ENCODE results near the gene C1GALT1C1L.

The C1GALT1C1L gene
- long read RNA-seq = 0 reads

- TF ChIP-seq GABPA (IDR thresholded peaks at IDR 0.05; ENCODE audit: low read depth) = no peak
- TF ChIP-seq REST (IDR thresholded peaks at IDR 0.05; ENCODE audit: insufficient replicate concordance, low read depth) = no peak
- TF ChIP-seq POLR2AphosphoS5 (IDR thresholded peaks at IDR 0.05; ENCODE audit: low read depth) = no peak
- TF ChIP-seq CTCF (IDR thresholded peaks at IDR 0.05; ENCODE audit: insufficient read depth, low read length) = no peak
- TF ChIP-seq SPI1 (IDR thresholded peaks at IDR 0.05; ENCODE audit: borderline replicate concordance, low read depth) = no peak
- DNase-seq (ENCODE audit: low read depth in 1 of 2, low spot score in 1 of 2) = peak in 1 of 2 experiments; percentile 10
- Histone ChIP-seq H3K4me3 (replicated peaks; ENCODE audit: insufficient read depth, low read length) (peak within 1 kb of the TSS; percentile 7; the same call in 1 of the 2 replicates), H3K27ac (replicated peaks) (no peak within 1 kb of the TSS), H3K27me3 (ENCODE audit: insufficient read depth, poor library complexity, severe bottlenecking) (no peaks in the 10 kb centered on the region)
Observed at GRCh38 chr2:43676322-43677050, at the start of gene C1GALT1C1L. C1GALT1C1L (minus strand) TSS chr2:43676429; CDS start chr2:43676322, 107 bp downstream.

- Histone ChIP-seq H3K27me3 (ENCODE audit: insufficient read depth, poor library complexity, severe bottlenecking) (peaks cover 7% of the 10 kb centered on the region), H3K27ac (replicated peaks) (no peak overlapping the region)
Observed at GRCh38 chr2:43725711-43726246, 49.5 kb upstream of the C1GALT1C1L start.

More at GRCh38 chr2:43725711-43726246, 49.5 kb upstream of the C1GALT1C1L start:
- H3K4me3 ChIP-seq (replicated peaks; ENCODE audit: insufficient read depth, low read length) = no peak overlapping the region
- TF ChIP-seq SPI1 (IDR thresholded peaks at IDR 0.05; ENCODE audit: borderline replicate concordance, low read depth) (no peak), GABPA (IDR thresholded peaks at IDR 0.05; ENCODE audit: low read depth) (no peak), CTCF (IDR thresholded peaks at IDR 0.05; ENCODE audit: insufficient read depth, low read length) (no peak), POLR2AphosphoS5 (IDR thresholded peaks at IDR 0.05; ENCODE audit: low read depth) (no peak), REST (IDR thresholded peaks at IDR 0.05; ENCODE audit: insufficient replicate concordance, low read depth) (no peak)
- DNase-seq (ENCODE audit: low read depth in 1 of 2, low spot score in 1 of 2) = no peak
